ENCODE data around the gene SLC49A4.

DNA sequence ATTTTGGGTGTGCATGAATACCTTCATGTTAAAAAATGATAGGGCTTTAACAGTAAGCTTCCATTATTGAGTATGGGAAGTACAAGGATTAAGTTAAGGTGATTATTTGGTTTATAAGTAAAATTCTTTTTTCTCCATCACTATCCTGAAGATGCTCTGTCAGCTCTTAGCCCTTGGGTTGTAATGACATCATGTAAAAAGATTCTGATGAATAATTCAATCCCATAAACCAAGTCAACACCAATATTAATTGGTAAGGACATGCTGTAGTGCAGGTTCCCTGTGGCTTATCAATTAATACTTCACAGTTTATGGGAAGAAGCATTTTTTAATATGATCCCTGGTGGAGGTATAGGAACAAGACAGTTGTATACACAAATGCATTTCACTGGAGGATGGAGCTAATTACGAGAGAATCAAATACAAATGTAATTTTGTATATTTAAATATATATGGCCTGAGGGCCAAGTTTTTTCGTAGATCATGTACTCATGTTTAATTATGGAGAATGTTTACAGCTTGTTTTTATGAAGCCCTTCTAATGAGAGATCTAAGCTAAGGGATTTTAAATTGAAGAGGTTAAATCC, 87.6 kb downstream of the SLC49A4 start:
- TF ChIP-seq POLR2A (IDR thresholded peaks at IDR 0.05): no peak
- TF ChIP-seq, protein P1, sequence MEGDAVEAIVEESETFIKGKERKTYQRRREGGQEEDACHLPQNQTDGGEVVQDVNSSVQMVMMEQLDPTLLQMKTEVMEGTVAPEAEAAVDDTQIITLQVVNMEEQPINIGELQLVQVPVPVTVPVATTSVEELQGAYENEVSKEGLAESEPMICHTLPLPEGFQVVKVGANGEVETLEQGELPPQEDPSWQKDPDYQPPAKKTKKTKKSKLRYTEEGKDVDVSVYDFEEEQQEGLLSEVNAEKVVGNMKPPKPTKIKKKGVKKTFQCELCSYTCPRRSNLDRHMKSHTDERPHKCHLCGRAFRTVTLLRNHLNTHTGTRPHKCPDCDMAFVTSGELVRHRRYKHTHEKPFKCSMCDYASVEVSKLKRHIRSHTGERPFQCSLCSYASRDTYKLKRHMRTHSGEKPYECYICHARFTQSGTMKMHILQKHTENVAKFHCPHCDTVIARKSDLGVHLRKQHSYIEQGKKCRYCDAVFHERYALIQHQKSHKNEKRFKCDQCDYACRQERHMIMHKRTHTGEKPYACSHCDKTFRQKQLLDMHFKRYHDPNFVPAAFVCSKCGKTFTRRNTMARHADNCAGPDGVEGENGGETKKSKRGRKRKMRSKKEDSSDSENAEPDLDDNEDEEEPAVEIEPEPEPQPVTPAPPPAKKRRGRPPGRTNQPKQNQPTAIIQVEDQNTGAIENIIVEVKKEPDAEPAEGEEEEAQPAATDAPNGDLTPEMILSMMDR (IDR thresholded peaks at IDR 0.05): no peak
